ENCODE measurements around the gene CTDSP1. TPM values are rescaled to one million over a fixed set of nuclear protein-coding genes. Genes with fewer than 3 reads are reported as not detected.

CTDSP1 gene
- total RNA-seq, 6 experiments from 2014 or later, result 55.1 to 95.9 (median 75.6) TPM

DNA sequence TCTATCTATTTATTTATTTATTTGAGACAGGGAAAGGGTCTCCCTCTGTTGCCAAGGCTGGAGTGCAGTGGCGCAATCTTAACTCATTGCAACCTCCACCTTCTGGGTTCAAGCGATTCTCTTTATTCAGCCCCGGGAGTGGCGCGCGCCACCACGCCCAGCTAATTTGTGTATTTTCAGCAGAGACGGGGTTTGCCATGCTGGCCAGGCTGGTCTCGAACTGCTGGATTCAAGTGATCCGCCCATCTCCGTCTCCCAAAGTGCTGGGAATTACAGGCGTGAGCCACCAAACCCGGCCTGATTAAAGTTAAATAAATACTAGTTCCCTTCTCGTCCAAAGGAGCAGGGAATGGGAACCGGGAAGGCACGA, 4.2 kb upstream of the CTDSP1 start:
- Histone ChIP-seq H3K4me3 (peak overlapping the region; percentile 77 to 100 (median 97)), H3K27me3 (no peaks in the 10 kb centered on the region), H3K36me3 (no peaks in the 10 kb centered on the region), H3K27ac (peak overlapping the region; percentile 93 to 100 (median 100)), H3K4me1 (peaks cover 0 to 13% (median 0%) of the 10 kb centered on the region in 4 donors), H3K9me3 (no peaks in the 10 kb centered on the region)
- ATAC-seq, result no peak
- no peak for TF ChIP-seq POLR2A (IDR thresholded peaks at IDR 0.05)
- TF ChIP-seq, protein P1, sequence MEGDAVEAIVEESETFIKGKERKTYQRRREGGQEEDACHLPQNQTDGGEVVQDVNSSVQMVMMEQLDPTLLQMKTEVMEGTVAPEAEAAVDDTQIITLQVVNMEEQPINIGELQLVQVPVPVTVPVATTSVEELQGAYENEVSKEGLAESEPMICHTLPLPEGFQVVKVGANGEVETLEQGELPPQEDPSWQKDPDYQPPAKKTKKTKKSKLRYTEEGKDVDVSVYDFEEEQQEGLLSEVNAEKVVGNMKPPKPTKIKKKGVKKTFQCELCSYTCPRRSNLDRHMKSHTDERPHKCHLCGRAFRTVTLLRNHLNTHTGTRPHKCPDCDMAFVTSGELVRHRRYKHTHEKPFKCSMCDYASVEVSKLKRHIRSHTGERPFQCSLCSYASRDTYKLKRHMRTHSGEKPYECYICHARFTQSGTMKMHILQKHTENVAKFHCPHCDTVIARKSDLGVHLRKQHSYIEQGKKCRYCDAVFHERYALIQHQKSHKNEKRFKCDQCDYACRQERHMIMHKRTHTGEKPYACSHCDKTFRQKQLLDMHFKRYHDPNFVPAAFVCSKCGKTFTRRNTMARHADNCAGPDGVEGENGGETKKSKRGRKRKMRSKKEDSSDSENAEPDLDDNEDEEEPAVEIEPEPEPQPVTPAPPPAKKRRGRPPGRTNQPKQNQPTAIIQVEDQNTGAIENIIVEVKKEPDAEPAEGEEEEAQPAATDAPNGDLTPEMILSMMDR (IDR thresholded peaks at IDR 0.05), result no peak
- no peak for DNase-seq
- 25% methylated on average over 13 of the region's 16 CpGs for WGBS (ENCODE audit: insufficient coverage, low coverage, low lambda C conversion rate, missing lambda C conversion rate)
- intact Hi-C loops (cut with DNase I), result loop anchor here in 1 of 2 donors (10.0 kb wide), 1 partner anchor 91 kb away; no protein-coding TSS in a partner anchor

DNA sequence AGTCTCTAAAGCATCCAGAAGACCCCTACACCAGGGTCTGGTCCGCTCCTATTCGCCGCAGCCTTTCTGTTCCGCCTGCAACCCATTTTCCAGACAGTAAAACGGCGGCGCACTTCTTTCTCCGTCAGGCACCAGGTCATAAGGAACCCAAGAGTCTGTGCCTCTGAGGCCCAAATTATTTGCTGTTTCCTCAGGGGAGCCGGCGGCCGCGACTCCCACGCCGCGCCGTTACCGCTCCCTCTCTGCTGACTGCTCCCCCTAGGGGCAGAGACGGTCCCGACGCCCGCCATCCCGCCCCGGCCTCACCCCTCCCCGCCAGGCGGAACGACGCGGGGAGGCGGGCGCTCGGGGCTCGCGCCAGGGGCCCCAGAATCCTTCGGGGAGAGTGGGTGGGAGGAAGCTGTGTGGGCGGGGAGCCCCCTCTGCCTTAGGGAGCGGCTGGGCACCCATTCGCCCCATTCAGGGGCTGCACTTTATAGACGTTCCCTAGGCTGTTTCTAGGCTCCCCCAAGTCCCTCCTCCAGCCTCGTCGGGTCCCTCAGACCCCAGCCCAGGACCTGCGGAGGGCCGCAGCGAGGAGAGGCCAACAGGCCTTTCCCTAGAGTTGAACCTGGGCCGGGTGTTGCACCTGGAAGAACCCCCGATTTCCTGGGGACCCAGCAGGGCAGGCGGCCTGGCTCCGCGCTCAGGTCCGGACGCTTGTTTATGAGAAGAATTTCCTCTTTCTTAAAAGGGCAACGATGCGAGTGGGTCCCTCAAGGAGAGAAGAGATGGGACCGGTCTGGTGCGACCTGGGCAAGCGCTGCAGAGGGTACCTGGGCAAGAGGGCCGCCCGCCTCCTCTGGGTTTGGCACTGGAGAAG, 3.6 kb upstream of the CTDSP1 start:
- intact Hi-C loops (cut with DNase I), result loop anchor here in 1 of 2 donors (10.0 kb wide), 1 partner anchor 91 kb away; no protein-coding TSS in a partner anchor
- 4% methylated on average over 12 of the region's 57 CpGs for WGBS (ENCODE audit: insufficient coverage, low coverage, low lambda C conversion rate, missing lambda C conversion rate)
- ATAC-seq, result peak; percentile 59 to 76 (median 63)

DNA sequence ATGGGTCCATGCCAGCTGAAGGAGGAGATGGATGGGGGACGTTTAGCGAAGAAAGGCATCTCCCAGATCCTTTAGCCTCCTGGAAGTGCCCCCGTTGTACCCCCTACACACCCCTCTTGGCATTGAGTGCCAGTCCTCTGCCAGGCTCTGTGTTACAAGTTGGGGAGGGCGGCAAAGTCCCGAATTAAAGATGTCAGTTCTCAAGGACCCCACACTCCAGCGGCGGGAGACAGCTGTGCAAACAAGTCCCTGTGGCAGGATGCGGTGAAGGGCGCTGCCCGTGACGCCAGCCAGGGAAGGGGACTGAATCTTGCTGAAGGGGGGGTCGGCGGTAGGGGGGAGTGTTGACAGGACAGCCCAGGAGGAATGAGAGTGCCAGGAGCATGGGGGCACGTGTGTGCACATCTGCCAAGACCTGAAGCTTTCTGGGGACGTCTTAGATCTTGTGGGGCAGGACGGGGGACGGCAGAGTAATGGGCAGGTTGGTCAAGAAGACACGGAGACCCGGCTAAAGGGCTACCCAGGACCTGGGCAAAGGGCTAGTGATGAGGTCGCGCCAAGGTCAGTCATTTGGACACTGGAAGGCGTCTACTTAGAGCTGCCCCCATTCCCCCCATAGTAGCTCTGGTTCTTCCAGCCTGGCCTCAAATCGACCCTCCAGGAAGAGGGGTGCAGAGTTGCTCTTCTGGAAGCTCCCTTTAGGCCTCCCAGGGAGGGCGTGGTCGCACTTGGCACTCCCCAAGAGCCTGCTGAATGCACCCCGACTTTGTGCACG, 2.8 kb upstream of the CTDSP1 start:
- Histone ChIP-seq H3K27me3 (no peaks in the 10 kb centered on the region), H3K36me3 (peaks cover 0 to 5% (median under 1%) of the 10 kb centered on the region in 4 donors), H3K4me3 (peak overlapping the region; percentile 77 to 100 (median 97)), H3K9me3 (no peaks in the 10 kb centered on the region), H3K27ac (peak overlapping the region; percentile 93 to 100 (median 100)), H3K4me1 (peaks cover 0 to 20% (median 3%) of the 10 kb centered on the region in 4 donors)
- ATAC-seq (peak in 1 of 4 donors; percentile 1), DNase-seq (peak; percentile 74 to 84 (median 80))
- 1% methylated on average over 14 of the region's 27 CpGs for WGBS (ENCODE audit: insufficient coverage, low coverage, low lambda C conversion rate, missing lambda C conversion rate)
- TF ChIP-seq, protein P1 (IDR thresholded peaks at IDR 0.05), result no peak
- TF ChIP-seq POLR2A (IDR thresholded peaks at IDR 0.05), result no peak
- intact Hi-C loops (cut with DNase I), result loop anchor here in 1 of 2 donors (10.0 kb wide), 1 partner anchor 92 kb away; no protein-coding TSS in a partner anchor

More for the DNA sequence above, 3.6 kb upstream of the CTDSP1 start:
- peak overlapping the region; percentile 93 to 100 (median 100) for H3K27ac ChIP-seq
- TF ChIP-seq POLR2A (IDR thresholded peaks at IDR 0.05), result peak; percentile 59
- TF ChIP-seq, protein P1 (IDR thresholded peaks at IDR 0.05), result peak; percentile 86 to 97 (median 89)
- H3K27me3 ChIP-seq, result no peaks in the 10 kb centered on the region
- DNase-seq, result peak; percentile 95 to 97 (median 96)
- no peaks in the 10 kb centered on the region for H3K9me3 ChIP-seq
- peaks cover 0 to 13% (median 0%) of the 10 kb centered on the region in 4 donors for H3K4me1 ChIP-seq
- peak overlapping the region; percentile 77 to 100 (median 97) for H3K4me3 ChIP-seq
- H3K36me3 ChIP-seq, result no peaks in the 10 kb centered on the region

DNA sequence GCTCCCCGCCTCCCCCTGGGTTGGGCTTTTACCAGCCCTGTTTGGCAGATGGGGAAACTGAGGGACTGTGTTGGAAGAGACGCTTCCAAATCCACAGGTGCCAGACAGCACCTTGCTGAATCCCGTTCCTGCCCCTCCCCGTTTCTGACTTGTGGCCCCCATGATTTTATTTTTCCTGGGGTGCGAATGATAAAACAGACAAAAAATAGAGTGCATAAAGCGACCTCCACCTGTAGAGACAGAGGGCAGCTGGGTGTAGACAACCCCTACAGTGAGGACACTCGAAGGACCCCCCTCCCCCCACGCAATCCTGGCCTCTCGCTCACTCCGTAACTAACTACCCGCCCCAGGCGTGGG, 2.2 kb upstream of the CTDSP1 start:
- no peak for DNase-seq
- Histone ChIP-seq H3K27me3 (no peaks in the 10 kb centered on the region), H3K9me3 (no peaks in the 10 kb centered on the region), H3K4me3 (peak overlapping the region; percentile 77 to 100 (median 97)), H3K4me1 (peaks cover 0 to 26% (median 6%) of the 10 kb centered on the region in 4 donors), H3K36me3 (peaks cover 0 to 10% (median 5%) of the 10 kb centered on the region in 4 donors), H3K27ac (peak overlapping the region; percentile 93 to 100 (median 100))
- intact Hi-C loops (cut with DNase I), result loop anchor here in 1 of 2 donors (10.0 kb wide), 1 partner anchor 93 kb away; no protein-coding TSS in a partner anchor
- TF ChIP-seq POLR2A (IDR thresholded peaks at IDR 0.05), result no peak
- TF ChIP-seq, protein P1 (IDR thresholded peaks at IDR 0.05), result no peak
- no peak for ATAC-seq
- 0% methylated on average over 9 of the region's 12 CpGs for WGBS (ENCODE audit: insufficient coverage, low coverage, low lambda C conversion rate, missing lambda C conversion rate)

Data from right lobe of liver (tissue), 6 donors.